Measurements from ENCODE around the gene LAMA3. TPM values are rescaled to one million over a fixed set of nuclear protein-coding genes. Genes with fewer than 3 reads are reported as not detected.

Gene LAMA3
- total RNA-seq, 1 experiment from 2014 or later: 207 TPM

DNA sequence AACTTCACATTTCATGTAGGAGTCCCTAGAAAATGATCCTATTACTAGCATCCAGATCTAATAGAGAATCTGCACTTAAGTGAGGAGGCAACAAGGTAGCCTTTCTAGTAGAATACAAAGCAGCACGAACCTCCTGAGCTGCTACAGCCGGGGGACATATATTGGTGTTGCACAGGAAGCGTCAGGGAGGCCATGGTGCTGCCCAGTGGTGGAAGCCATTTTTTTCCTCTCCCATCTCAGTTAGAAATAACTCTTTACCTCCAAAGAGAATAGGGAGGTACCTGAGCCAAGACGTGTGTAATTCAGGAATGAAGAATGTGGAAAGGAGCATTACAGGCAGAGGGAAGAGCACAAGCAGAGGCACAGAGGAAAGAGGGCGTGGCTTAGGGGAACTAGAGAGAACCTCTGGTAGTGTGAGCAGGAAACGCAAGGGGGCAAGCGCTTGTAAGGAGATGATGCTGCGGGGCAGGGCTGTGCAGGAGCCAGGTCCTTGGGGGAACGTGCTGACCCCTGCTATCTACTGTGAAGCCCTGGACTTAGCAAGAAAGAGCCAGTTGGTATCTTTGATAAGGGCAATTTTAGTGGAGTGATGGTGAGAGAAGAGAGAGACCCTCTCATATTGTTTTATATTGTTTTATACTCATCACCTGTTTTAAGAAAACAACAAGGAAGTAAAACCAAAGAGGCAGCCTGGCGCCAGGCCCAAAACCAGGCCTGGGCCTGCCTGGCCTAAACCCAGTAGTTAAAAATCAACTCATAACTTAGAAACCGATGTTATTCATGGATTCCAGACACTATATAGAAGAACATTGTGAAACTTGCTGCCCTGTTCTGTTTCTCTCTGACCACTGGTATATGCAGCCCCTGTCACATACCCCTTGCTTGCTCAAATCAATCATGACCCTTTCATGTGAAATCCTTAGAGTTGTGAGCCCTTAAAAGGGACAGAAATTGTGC lies 275.3 kb downstream of the LAMA3 start:
- Mint-ChIP-seq H3K4me3 (ENCODE audit: low read depth, unreplicated experiment) (peak overlapping the region; percentile 11), H3K27me3 (ENCODE audit: unreplicated experiment) (no peaks in the 10 kb centered on the region), H3K9me3 (ENCODE audit: low read depth, unreplicated experiment) (no peaks in the 10 kb centered on the region), H3K4me1 (ENCODE audit: low read depth, unreplicated experiment) (peaks cover 33% of the 10 kb centered on the region), H3K27ac (ENCODE audit: unreplicated experiment) (peak overlapping the region; percentile 72), H3K36me3 (ENCODE audit: insufficient read depth, unreplicated experiment) (no peaks in the 10 kb centered on the region)
- intact Hi-C loops (cut with micrococcal nuclease; ENCODE audit: unreplicated experiment): loop anchor here (1.0 to 2.0 kb wide), 3 partner anchors 52 to 155 kb away; no protein-coding TSS in a partner anchor
- TF ChIP-seq, protein P1, sequence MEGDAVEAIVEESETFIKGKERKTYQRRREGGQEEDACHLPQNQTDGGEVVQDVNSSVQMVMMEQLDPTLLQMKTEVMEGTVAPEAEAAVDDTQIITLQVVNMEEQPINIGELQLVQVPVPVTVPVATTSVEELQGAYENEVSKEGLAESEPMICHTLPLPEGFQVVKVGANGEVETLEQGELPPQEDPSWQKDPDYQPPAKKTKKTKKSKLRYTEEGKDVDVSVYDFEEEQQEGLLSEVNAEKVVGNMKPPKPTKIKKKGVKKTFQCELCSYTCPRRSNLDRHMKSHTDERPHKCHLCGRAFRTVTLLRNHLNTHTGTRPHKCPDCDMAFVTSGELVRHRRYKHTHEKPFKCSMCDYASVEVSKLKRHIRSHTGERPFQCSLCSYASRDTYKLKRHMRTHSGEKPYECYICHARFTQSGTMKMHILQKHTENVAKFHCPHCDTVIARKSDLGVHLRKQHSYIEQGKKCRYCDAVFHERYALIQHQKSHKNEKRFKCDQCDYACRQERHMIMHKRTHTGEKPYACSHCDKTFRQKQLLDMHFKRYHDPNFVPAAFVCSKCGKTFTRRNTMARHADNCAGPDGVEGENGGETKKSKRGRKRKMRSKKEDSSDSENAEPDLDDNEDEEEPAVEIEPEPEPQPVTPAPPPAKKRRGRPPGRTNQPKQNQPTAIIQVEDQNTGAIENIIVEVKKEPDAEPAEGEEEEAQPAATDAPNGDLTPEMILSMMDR (IDR thresholded peaks at IDR 0.05; ENCODE audit: unreplicated experiment): peak; percentile 71
- BruUV-seq (replicated peaks): no TSS peak
- peak; percentile 78 for DNase-seq
- CTCF ChIA-PET: interaction anchor here (1.0 to 1.2 kb wide), 5 partner anchors 34 to 174 kb away, joined by 3 to 6 read pairs (median 4); partner anchors contain the start of gene CABYR

DNA sequence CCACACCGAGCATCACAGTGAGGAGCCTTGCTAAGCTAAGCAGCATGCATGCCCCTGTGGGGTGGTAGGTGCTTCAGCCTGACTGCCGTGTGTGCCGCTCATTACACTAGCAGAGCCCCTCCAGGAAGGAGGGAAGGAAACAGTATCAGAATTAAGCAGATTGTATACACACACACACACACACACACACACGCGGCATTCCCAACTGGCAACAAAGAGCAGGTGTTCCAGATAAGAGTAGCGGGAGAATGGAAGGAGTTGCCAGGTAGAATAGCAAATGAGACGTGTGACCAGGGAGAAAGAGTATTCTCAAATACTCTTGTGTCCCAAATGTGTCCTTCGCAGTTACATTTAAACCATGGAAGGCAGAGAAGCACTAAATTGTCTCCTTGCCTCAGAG lies 277.7 kb downstream of the LAMA3 start:
- H3K4me3 Mint-ChIP-seq (ENCODE audit: low read depth, unreplicated experiment): no peak overlapping the region
- intact Hi-C loops (cut with micrococcal nuclease; ENCODE audit: unreplicated experiment): no loop called here

DNA sequence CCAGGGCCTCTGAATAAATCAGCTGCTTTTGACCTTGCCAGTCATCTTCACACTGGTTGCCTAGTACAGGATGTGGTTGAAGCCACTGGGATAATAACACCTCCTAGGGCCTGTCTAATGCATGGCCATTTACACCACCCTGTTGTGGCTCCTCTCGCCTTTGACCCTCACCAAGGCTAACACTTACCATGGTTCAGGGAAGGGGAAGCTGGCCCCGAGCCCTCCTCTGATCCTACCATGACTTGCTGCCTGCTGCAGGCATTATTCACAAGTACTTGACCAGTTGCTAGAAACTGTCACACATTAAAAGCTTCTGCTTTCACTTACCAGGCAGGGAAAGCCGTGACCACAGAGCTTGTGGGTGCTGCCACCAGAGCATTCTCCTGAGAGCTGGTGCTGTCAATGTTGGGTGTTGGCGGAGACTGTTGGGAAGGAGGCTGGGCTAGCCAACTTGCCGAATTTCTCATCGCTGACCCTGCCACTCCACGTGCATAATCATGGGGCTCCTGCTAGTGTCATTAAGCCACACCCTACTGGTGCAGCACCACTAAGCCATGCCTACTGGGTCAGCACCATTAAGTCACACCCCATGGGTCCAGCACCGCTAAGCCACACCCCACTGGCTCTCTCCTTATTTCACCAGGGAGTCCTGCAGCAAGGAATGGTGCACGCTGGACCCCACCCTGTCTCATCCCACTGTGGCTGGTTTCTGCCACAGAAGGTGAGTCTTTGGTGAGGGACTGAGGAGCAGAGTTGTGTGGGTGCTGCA lies 278.3 kb downstream of the LAMA3 start:
- TF ChIP-seq, protein P1 (IDR thresholded peaks at IDR 0.05; ENCODE audit: unreplicated experiment): no peak
- CTCF ChIA-PET: no interaction called here
- no peak for DNase-seq
- peaks cover 33% of the 10 kb centered on the region for H3K4me1 Mint-ChIP-seq (ENCODE audit: low read depth, unreplicated experiment)
- BruUV-seq (replicated peaks): no TSS peak
- no peak overlapping the region for H3K4me3 Mint-ChIP-seq (ENCODE audit: low read depth, unreplicated experiment)
- no peaks in the 10 kb centered on the region for H3K9me3 Mint-ChIP-seq (ENCODE audit: low read depth, unreplicated experiment)
- intact Hi-C loops (cut with micrococcal nuclease; ENCODE audit: unreplicated experiment): no loop called here
- H3K36me3 Mint-ChIP-seq (ENCODE audit: insufficient read depth, unreplicated experiment): no peaks in the 10 kb centered on the region
- H3K27ac Mint-ChIP-seq (ENCODE audit: unreplicated experiment): no peak overlapping the region
- no peaks in the 10 kb centered on the region for H3K27me3 Mint-ChIP-seq (ENCODE audit: unreplicated experiment)

More for the DNA sequence above, 277.7 kb downstream of the LAMA3 start:
- no peaks in the 10 kb centered on the region for H3K9me3 Mint-ChIP-seq (ENCODE audit: low read depth, unreplicated experiment)
- no peaks in the 10 kb centered on the region for H3K36me3 Mint-ChIP-seq (ENCODE audit: insufficient read depth, unreplicated experiment)
- no TSS peak for BruUV-seq (replicated peaks)
- peaks cover 33% of the 10 kb centered on the region for H3K4me1 Mint-ChIP-seq (ENCODE audit: low read depth, unreplicated experiment)
- no peak overlapping the region for H3K27ac Mint-ChIP-seq (ENCODE audit: unreplicated experiment)
- no peaks in the 10 kb centered on the region for H3K27me3 Mint-ChIP-seq (ENCODE audit: unreplicated experiment)
- DNase-seq: no peak
- TF ChIP-seq, protein P1 (IDR thresholded peaks at IDR 0.05; ENCODE audit: unreplicated experiment): no peak
- CTCF ChIA-PET: no interaction called here
